DOHH2 (cell line): Measurements from ENCODE around the gene FBXL13.
"Not testable (repeated sequence)": the region's sequence is repeated elsewhere in the genome, so short reads cannot be mapped to it uniquely, and the experiment has no call there.

Source experiments
- H3F3A ChIP-seq: fragments of 200-600 bp; sonication (generic), shearing (Covaris generic); 2 replicates; pipeline ENCODE4 v1.6.0; 2016; ENCODE audit warnings: antibody characterized with exemption, mild to moderate bottlenecking; ENCODE audit not compliant: control insufficient read depth, insufficient read depth
- H3K27ac ChIP-seq: fragments of 200-600 bp; sonication (generic); 2 replicates; pipeline ENCODE4 v1.5.1; 2014; ENCODE audit warnings: low read depth, mild to moderate bottlenecking, low read length, moderate library complexity
- H3K27me3 ChIP-seq: fragments of 200-600 bp; sonication (generic); 2 replicates; pipeline ENCODE4 v1.6.1; 2014; ENCODE audit warnings: mild to moderate bottlenecking, low read length, mixed read lengths; ENCODE audit not compliant: control insufficient read depth
- H3K36me3 ChIP-seq: fragments of 200-600 bp; sonication (generic); 2 replicates; pipeline ENCODE4 v1.6.1; 2014; ENCODE audit warnings: mild to moderate bottlenecking, low read length, moderate library complexity, mixed read lengths; ENCODE audit not compliant: control insufficient read depth
- H3K4me1 ChIP-seq: fragments of 200-600 bp; sonication (generic); 2 replicates; pipeline ENCODE4 v1.6.1; 2014; ENCODE audit warnings: mild to moderate bottlenecking, low read length, mixed read lengths; ENCODE audit not compliant: control insufficient read depth
- H3K4me2 ChIP-seq: fragments of 200-600 bp; sonication (generic); 2 replicates; pipeline ENCODE4 v1.6.0; 2014; ENCODE audit warnings: mild to moderate bottlenecking, low read length, moderate library complexity
- H3K4me3 ChIP-seq: fragments of 200-600 bp; sonication (generic); 2 replicates; pipeline ENCODE4 v1.5.1; 2014; ENCODE audit warnings: mild to moderate bottlenecking, low read length, mixed read lengths
- H3K79me2 ChIP-seq: fragments of 200-600 bp; sonication (generic); 2 replicates; pipeline ENCODE4 v1.6.1; 2014; ENCODE audit warnings: mild to moderate bottlenecking, low read length, mixed read lengths; ENCODE audit not compliant: control insufficient read depth
- H3K9me2 ChIP-seq: fragments of 200-600 bp; sonication (generic); replicated peaks from 2 replicates; pipeline ENCODE4 v1.6.1; 2014; ENCODE audit warnings: mild to moderate bottlenecking, low read length, mixed read lengths; ENCODE audit not compliant: control insufficient read depth
- H3K9me3 ChIP-seq: fragments of 200-600 bp; sonication (generic); 2 replicates; pipeline ENCODE4 v1.6.1; 2014; ENCODE audit warnings: antibody characterized with exemption, low read length, mixed read lengths; ENCODE audit not compliant: control insufficient read depth, insufficient read depth
- H4K20me1 ChIP-seq: fragments of 200-600 bp; sonication (generic); 2 replicates; pipeline ENCODE4 v1.6.0; 2014; ENCODE audit warnings: low read depth, mild to moderate bottlenecking, antibody characterized with exemption, low read length, moderate library complexity; ENCODE audit not compliant: control insufficient read depth, insufficient read depth
- EZH2phosphoT487 ChIP-seq: fragments of 200-600 bp; sonication (generic); IDR thresholded peaks from 2 replicates; pipeline ENCODE4 v1.6.1; 2017; ENCODE audit warnings: borderline replicate concordance, mild to moderate bottlenecking, antibody characterized with exemption, low read length, moderate library complexity, mixed read lengths
- TF ChIP-seq, protein P1 (sequence below): fragments of 200-600 bp; sonication (generic); IDR thresholded peaks from one replicate; pipeline ENCODE4 v1.5.1; 2014; ENCODE audit warnings: antibody characterized with exemption, mild to moderate bottlenecking, low read depth, low read length; ENCODE audit not compliant: poor library complexity, severe bottlenecking

The FBXL13 gene

GRCh38 chr7:102806613-102807012, 268.0 kb downstream of the FBXL13 start:
- no peak overlapping the region for H3K4me3 ChIP-seq
- peaks cover 3% of the 10 kb centered on the region; the same call in 1 of the 2 replicates for H3K36me3 ChIP-seq
- H3K4me1 ChIP-seq = peaks cover 25% of the 10 kb centered on the region
- no peaks in the 10 kb centered on the region for H4K20me1 ChIP-seq
- no peaks in the 10 kb centered on the region for H3K27me3 ChIP-seq
- H3K79me2 ChIP-seq = no peaks in the 10 kb centered on the region
- no peak overlapping the region for H3K4me2 ChIP-seq
- H3K27ac ChIP-seq = no peak overlapping the region
- no peaks in the 10 kb centered on the region for H3K9me2 ChIP-seq
- TF ChIP-seq EZH2phosphoT487 = no peak
- TF ChIP-seq, protein P1, sequence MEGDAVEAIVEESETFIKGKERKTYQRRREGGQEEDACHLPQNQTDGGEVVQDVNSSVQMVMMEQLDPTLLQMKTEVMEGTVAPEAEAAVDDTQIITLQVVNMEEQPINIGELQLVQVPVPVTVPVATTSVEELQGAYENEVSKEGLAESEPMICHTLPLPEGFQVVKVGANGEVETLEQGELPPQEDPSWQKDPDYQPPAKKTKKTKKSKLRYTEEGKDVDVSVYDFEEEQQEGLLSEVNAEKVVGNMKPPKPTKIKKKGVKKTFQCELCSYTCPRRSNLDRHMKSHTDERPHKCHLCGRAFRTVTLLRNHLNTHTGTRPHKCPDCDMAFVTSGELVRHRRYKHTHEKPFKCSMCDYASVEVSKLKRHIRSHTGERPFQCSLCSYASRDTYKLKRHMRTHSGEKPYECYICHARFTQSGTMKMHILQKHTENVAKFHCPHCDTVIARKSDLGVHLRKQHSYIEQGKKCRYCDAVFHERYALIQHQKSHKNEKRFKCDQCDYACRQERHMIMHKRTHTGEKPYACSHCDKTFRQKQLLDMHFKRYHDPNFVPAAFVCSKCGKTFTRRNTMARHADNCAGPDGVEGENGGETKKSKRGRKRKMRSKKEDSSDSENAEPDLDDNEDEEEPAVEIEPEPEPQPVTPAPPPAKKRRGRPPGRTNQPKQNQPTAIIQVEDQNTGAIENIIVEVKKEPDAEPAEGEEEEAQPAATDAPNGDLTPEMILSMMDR = no peak
- no peaks in the 10 kb centered on the region for H3K9me3 ChIP-seq
- no peaks in the 10 kb centered on the region for H3F3A ChIP-seq

DNA sequence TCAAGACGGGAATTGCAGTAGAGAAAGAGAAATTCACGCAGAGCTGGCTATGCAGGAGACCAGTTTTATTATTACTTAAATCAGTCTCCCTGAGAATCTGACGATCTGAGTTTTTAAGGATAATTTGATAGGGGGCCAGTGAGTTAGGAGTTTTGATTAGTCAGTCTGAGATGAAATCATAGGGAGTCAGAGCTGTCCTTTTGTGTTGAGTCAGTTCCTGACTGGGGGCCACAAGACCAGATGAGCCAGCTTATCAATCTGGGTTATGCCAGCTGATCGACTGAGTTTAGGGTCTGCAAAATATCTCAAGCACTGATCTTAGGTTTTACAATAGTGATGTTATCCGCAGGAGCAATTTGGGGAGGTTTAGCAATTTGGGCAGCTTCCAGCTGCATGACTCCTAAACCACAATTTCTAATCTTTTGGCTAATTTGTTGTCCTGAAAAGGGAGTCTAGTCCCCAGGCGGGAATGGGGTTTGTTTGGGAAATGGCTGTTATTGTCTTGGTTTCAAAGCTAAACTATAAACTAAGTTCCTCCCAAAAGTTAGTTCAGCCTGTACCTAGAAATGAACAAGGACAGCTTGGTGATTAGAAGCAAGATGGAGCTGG, 278.5 kb downstream of the FBXL13 start:
- not testable (repeated sequence) for H3F3A ChIP-seq, H3K4me3 ChIP-seq, H3K9me2 ChIP-seq, H3K9me3 ChIP-seq, H3K4me1 ChIP-seq, H3K4me2 ChIP-seq, H4K20me1 ChIP-seq, H3K36me3 ChIP-seq, H3K27ac ChIP-seq, H3K27me3 ChIP-seq, H3K79me2 ChIP-seq

DNA sequence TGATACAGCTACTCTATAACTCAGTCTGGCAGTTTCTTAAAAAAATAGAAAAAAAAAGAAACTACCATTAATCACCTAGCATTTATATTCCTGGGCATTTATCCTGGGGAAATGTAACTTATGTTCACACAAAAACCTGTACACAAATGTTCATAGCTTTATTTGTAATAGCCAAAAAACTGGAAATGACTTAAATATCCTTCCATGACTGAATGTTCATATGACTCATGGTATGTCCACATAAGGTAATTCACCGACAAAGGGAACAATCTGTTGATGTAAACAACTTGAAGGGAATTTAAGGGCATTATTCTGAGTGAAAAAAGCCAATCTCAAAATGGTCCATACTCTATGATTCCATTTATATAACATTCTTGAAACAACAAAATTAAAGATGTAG, 280.0 kb downstream of the FBXL13 start:
- H3K4me2 ChIP-seq = not testable (repeated sequence)

DNA sequence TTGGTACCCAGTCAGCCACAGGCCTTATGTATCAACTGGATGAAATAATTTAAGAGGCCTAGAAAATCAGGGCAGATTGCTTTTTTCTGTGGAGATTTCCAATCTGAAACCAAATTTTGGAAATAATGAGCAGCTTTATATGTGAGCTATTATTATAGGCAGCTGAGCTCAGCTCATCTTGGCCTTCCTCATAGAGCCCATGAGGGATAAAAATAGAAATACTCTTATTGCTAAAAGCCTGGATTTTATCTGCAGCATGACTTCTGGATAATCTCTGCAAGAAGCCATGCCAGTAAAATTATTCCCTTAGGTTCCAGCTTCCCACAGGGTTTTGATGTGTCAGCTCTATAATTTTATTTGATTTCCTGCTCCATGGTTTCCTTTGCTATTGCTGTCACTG, 282.8 kb downstream of the FBXL13 start:
- H3K9me2 ChIP-seq, H4K20me1 ChIP-seq, H3K36me3 ChIP-seq, H3K79me2 ChIP-seq, H3K4me1 ChIP-seq, H3K27ac ChIP-seq, H3K4me3 ChIP-seq, H3K4me2 ChIP-seq, H3K27me3 ChIP-seq, H3K9me3 ChIP-seq, H3F3A ChIP-seq: not testable (repeated sequence)

More for the DNA sequence above, 280.0 kb downstream of the FBXL13 start:
- not testable (repeated sequence) for H4K20me1 ChIP-seq, H3K79me2 ChIP-seq, H3K4me3 ChIP-seq, H3K27me3 ChIP-seq, H3K9me2 ChIP-seq, H3K36me3 ChIP-seq, H3F3A ChIP-seq, H3K4me1 ChIP-seq, H3K27ac ChIP-seq, H3K9me3 ChIP-seq

DNA sequence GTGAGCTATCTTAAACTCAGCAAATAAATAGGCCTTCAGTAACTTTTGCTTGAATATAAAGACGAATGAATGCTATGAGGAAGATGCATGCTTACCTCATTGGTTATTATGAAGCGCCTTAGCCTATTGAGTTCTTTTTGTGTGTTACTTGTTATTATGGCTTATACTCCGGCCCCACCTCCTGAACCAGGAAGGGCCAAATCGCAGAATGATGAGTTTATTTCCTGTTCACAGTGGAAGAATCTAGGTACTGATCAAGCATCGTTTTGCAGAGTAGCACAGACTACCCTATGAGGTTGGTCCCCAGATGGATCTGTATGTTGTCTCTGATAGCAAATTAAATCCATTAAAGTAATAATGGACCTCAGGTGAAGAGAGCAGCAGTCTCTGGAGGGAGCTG, 283.2 kb downstream of the FBXL13 start:
- not testable (repeated sequence) for H3K4me3 ChIP-seq, H3K27ac ChIP-seq, H3K4me1 ChIP-seq, H3K27me3 ChIP-seq, H3K79me2 ChIP-seq, H3K9me3 ChIP-seq, H3F3A ChIP-seq, H3K9me2 ChIP-seq, H3K36me3 ChIP-seq, H3K4me2 ChIP-seq, H4K20me1 ChIP-seq

DNA sequence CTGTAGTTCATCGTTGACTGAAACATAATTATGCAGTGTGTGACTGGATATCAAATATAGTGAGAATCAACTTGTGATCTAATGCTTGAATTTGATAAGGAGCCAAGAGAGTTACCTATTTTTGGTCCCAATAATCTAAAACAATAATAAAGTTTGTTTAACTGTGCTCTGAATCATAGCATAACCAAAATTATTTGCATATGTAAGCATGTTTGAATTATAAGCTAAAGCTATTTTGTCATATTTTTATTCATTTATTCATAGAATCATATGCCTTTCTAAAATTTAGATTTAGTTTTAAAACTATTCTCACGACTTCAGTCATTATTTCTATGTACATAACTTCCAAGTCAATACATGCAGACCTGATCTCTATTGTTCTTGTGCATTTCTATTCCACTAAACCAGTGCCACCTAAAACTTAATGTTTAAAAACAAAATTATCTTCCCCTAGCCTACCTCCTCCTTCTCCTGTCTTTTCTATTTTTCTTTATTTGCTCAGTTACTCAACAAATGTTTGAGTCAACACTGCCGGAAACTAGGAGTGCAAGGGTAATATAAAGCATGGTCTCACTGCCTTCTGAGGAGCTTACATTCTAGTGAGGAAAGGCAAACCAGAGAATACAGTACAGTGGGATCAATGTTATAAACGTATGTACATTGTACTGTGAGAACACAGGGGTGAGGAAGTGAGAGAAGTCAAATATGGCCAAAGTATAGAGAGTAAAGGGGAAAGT, 284.1 kb downstream of the FBXL13 start:
- not testable (repeated sequence) for H3K9me3 ChIP-seq, H4K20me1 ChIP-seq, H3F3A ChIP-seq, H3K4me3 ChIP-seq, H3K4me2 ChIP-seq, H3K27me3 ChIP-seq, H3K27ac ChIP-seq, H3K4me1 ChIP-seq, H3K79me2 ChIP-seq, H3K9me2 ChIP-seq, H3K36me3 ChIP-seq

DNA sequence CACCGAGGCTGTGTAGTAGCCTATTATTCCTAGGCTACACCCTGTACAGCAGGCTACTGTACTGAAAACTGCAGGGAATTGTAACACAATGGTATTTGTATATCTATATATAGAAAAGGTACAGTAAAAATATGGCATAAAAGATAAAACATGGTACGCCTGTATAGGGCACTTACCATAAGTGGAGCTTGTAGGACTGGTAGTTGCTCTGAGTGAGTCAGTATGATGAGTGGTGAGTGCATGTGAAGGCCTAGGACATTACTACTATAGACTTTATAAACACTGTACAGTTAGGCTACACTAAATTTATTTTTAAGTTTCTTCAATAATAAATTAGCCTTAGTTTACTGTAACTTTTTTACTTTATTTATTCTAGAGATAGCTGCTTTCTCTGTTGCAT, 285.8 kb downstream of the FBXL13 start:
- H3K4me1 ChIP-seq, H3K4me2 ChIP-seq, H3K36me3 ChIP-seq, H3K79me2 ChIP-seq, H3K27ac ChIP-seq, H4K20me1 ChIP-seq, H3K27me3 ChIP-seq, H3K9me2 ChIP-seq, H3K4me3 ChIP-seq, H3K9me3 ChIP-seq, H3F3A ChIP-seq: not testable (repeated sequence)
